ENCODE measurements around the gene VWA3B.

Gene VWA3B

GRCh38 chr2:98334439-98335078 is 247.6 kb downstream of the VWA3B start:
- no peaks in the 10 kb centered on the region for H4K20me1 ChIP-seq (ENCODE audit: insufficient read depth, low read length)
- no peak overlapping the region for H3K4me2 ChIP-seq (ENCODE audit: low read depth, low read length)
- TF ChIP-seq EZH2phosphoT487 (IDR thresholded peaks at IDR 0.05; ENCODE audit: low read length), result no peak
- no peak for TF ChIP-seq CTCF (IDR thresholded peaks at IDR 0.05; ENCODE audit: low read length)
- TF ChIP-seq EZH2 (optimal IDR thresholded peaks at IDR 0.05; ENCODE audit: low read depth, low read length), result no peak
- no peaks in the 10 kb centered on the region for H3K27me3 ChIP-seq (replicated peaks; ENCODE audit: insufficient read depth, low read length)
- no peak overlapping the region for H3K27ac ChIP-seq (ENCODE audit: low read length)
- no peaks in the 10 kb centered on the region for H3F3A ChIP-seq (ENCODE audit: insufficient read depth, low read length)
- H2AFZ ChIP-seq (ENCODE audit: low read length), result no peak overlapping the region
- H3K79me2 ChIP-seq (ENCODE audit: low read length), result no peaks in the 10 kb centered on the region
- no peaks in the 10 kb centered on the region for H3K4me1 ChIP-seq (ENCODE audit: low read length)
- no peak for DNase-seq
- no peaks in the 10 kb centered on the region for H3K9me3 ChIP-seq (replicated peaks; ENCODE audit: insufficient read depth, low read length)
- no peaks in the 10 kb centered on the region for H3K36me3 ChIP-seq (replicated peaks; ENCODE audit: insufficient read depth, low read length)
- no peak overlapping the region for H3K4me3 ChIP-seq (ENCODE audit: low read length)
- no peaks in the 10 kb centered on the region for H3K9me2 ChIP-seq (replicated peaks; ENCODE audit: insufficient read depth, low read length)
- H3K9ac ChIP-seq (ENCODE audit: low read length), result no peak overlapping the region

- Histone ChIP-seq H3K27me3 (replicated peaks; ENCODE audit: insufficient read depth, low read length) (no peaks in the 10 kb centered on the region), H3K4me1 (ENCODE audit: low read length) (no peaks in the 10 kb centered on the region), H3F3A (ENCODE audit: insufficient read depth, low read length) (no peaks in the 10 kb centered on the region), H3K4me2 (ENCODE audit: low read depth, low read length) (no peak overlapping the region), H3K9me3 (replicated peaks; ENCODE audit: insufficient read depth, low read length) (no peaks in the 10 kb centered on the region), H3K4me3 (ENCODE audit: low read length) (no peak overlapping the region), H3K79me2 (ENCODE audit: low read length) (no peaks in the 10 kb centered on the region), H3K27ac (ENCODE audit: low read length) (no peak overlapping the region), H3K9me2 (replicated peaks; ENCODE audit: insufficient read depth, low read length) (no peaks in the 10 kb centered on the region), H2AFZ (ENCODE audit: low read length) (no peak overlapping the region), H4K20me1 (ENCODE audit: insufficient read depth, low read length) (no peaks in the 10 kb centered on the region), H3K36me3 (replicated peaks; ENCODE audit: insufficient read depth, low read length) (no peaks in the 10 kb centered on the region), H3K9ac (ENCODE audit: low read length) (no peak overlapping the region)
- DNase-seq, result no peak
- no peak for TF ChIP-seq EZH2phosphoT487 (IDR thresholded peaks at IDR 0.05; ENCODE audit: low read length)
- no peak for TF ChIP-seq CTCF (IDR thresholded peaks at IDR 0.05; ENCODE audit: low read length)
- TF ChIP-seq EZH2 (optimal IDR thresholded peaks at IDR 0.05; ENCODE audit: low read depth, low read length), result no peak
Measured at GRCh38 chr2:98335271-98335670, 248.3 kb downstream of the VWA3B start.

GRCh38 chr2:98341241-98341640 is 254.3 kb downstream of the VWA3B start:
- Histone ChIP-seq H4K20me1 (ENCODE audit: insufficient read depth, low read length) (no peaks in the 10 kb centered on the region), H2AFZ (ENCODE audit: low read length) (no peak overlapping the region), H3K4me1 (ENCODE audit: low read length) (no peaks in the 10 kb centered on the region), H3K27me3 (replicated peaks; ENCODE audit: insufficient read depth, low read length) (0 out of 2 replicates have a peak, but pooled peaks cover 4% of the 10 kb centered on the region), H3F3A (ENCODE audit: insufficient read depth, low read length) (no peaks in the 10 kb centered on the region), H3K79me2 (ENCODE audit: low read length) (no peaks in the 10 kb centered on the region), H3K9me2 (replicated peaks; ENCODE audit: insufficient read depth, low read length) (no peaks in the 10 kb centered on the region), H3K4me3 (ENCODE audit: low read length) (no peak overlapping the region), H3K9ac (ENCODE audit: low read length) (no peak overlapping the region), H3K36me3 (replicated peaks; ENCODE audit: insufficient read depth, low read length) (no peaks in the 10 kb centered on the region), H3K4me2 (ENCODE audit: low read depth, low read length) (no peak overlapping the region), H3K27ac (ENCODE audit: low read length) (no peak overlapping the region), H3K9me3 (replicated peaks; ENCODE audit: insufficient read depth, low read length) (no peaks in the 10 kb centered on the region)
- TF ChIP-seq EZH2phosphoT487 (IDR thresholded peaks at IDR 0.05; ENCODE audit: low read length) (no peak), CTCF (IDR thresholded peaks at IDR 0.05; ENCODE audit: low read length) (no peak), EZH2 (optimal IDR thresholded peaks at IDR 0.05; ENCODE audit: low read depth, low read length) (no peak)
- no peak for DNase-seq

Data from MM.1S (cell line).